ENCODE data around the gene ARHGAP15. TPM values are rescaled to one million over a fixed set of nuclear protein-coding genes. Genes with fewer than 3 reads are reported as not detected.

ARHGAP15 gene
- total RNA-seq, 1 donor from 2014 or later: 191 TPM

GRCh38 chr2:143559147-143559546 lies 429.9 kb downstream of the ARHGAP15 start:
- intact Hi-C loops (cut with micrococcal nuclease): no loop called here

GRCh38 chr2:143560724-143561123 lies 431.5 kb downstream of the ARHGAP15 start:
- intact Hi-C loops (cut with micrococcal nuclease): no loop called here

- intact Hi-C loops (cut with micrococcal nuclease): no loop called here
Observed at GRCh38 chr2:143564419-143564818, 435.2 kb downstream of the ARHGAP15 start.

- intact Hi-C loops (cut with micrococcal nuclease): no loop called here
Observed at GRCh38 chr2:143571747-143572146, 442.5 kb downstream of the ARHGAP15 start.

GRCh38 chr2:143572421-143572820 lies 443.2 kb downstream of the ARHGAP15 start:
- intact Hi-C loops (cut with micrococcal nuclease): no loop called here

- intact Hi-C loops (cut with micrococcal nuclease): no loop called here
Observed at GRCh38 chr2:143574069-143574468, 444.9 kb downstream of the ARHGAP15 start.

- intact Hi-C loops (cut with micrococcal nuclease): no loop called here
Observed at GRCh38 chr2:143575340-143575739, 446.1 kb downstream of the ARHGAP15 start.

- intact Hi-C loops (cut with micrococcal nuclease): no loop called here
Observed at GRCh38 chr2:143577489-143577888, 448.3 kb downstream of the ARHGAP15 start.

- intact Hi-C loops (cut with micrococcal nuclease): no loop called here
Observed at GRCh38 chr2:143579456-143579855, 450.2 kb downstream of the ARHGAP15 start.

- intact Hi-C loops (cut with micrococcal nuclease): no loop called here
Observed at GRCh38 chr2:143581134-143581533, 451.9 kb downstream of the ARHGAP15 start.

- intact Hi-C loops (cut with micrococcal nuclease): no loop called here
Observed at GRCh38 chr2:143582046-143582747, 453.0 kb downstream of the ARHGAP15 start.

- intact Hi-C loops (cut with micrococcal nuclease): no loop called here
Observed at GRCh38 chr2:143584936-143585335, 455.7 kb downstream of the ARHGAP15 start.

GRCh38 chr2:143586119-143586518 lies 456.9 kb downstream of the ARHGAP15 start:
- intact Hi-C loops (cut with micrococcal nuclease): no loop called here

- intact Hi-C loops (cut with micrococcal nuclease): no loop called here
Observed at GRCh38 chr2:143588746-143589145, 459.5 kb downstream of the ARHGAP15 start.

- intact Hi-C loops (cut with micrococcal nuclease): no loop called here
Observed at GRCh38 chr2:143594161-143594560, 464.9 kb downstream of the ARHGAP15 start.

- intact Hi-C loops (cut with micrococcal nuclease): no loop called here
Observed at GRCh38 chr2:143594745-143595144, 465.5 kb downstream of the ARHGAP15 start.

- intact Hi-C loops (cut with micrococcal nuclease): no loop called here
Observed at GRCh38 chr2:143600116-143600515, 470.9 kb downstream of the ARHGAP15 start.

GRCh38 chr2:143601828-143602227 lies 472.6 kb downstream of the ARHGAP15 start:
- intact Hi-C loops (cut with micrococcal nuclease): no loop called here

GRCh38 chr2:143603035-143603655 lies 473.9 kb downstream of the ARHGAP15 start:
- intact Hi-C loops (cut with micrococcal nuclease): no loop called here

GRCh38 chr2:143603846-143604565 lies 474.8 kb downstream of the ARHGAP15 start:
- intact Hi-C loops (cut with micrococcal nuclease): no loop called here

GRCh38 chr2:143604566-143604959 lies 475.3 kb downstream of the ARHGAP15 start:
- intact Hi-C loops (cut with micrococcal nuclease): no loop called here

Data from T-helper 2 cell treated with Interferon-gamma antibody and Interleukin-4, amounts not matched to agents 100 ng/mL and 5 ng/mL, for 36 hours (primary cell).